Vagina (tissue), 2 donors: ENCODE data around the gene DLX6. TPM values are rescaled to one million over a fixed set of nuclear protein-coding genes. Genes with fewer than 3 reads are reported as not detected.
A peak's percentile ranks its signal among the peaks of the same experiment; 100 is the strongest.

Experiments used
- DNase-seq, 2 donors: peaks; one replicate each; pipeline ENCODE4 v3.0.0-alpha.2; 2017; ENCODE audit errors: extremely low spot score in 2 of 2
- H3K27ac ChIP-seq: fragments of 200-600 bp; sonication (generic); one replicate; pipeline ENCODE4 v1.5.1; 2019
- H3K27me3 ChIP-seq: fragments of 200-600 bp; sonication (generic); one replicate; pipeline ENCODE4 v1.5.1; 2019
- H3K36me3 ChIP-seq, 2 donors: fragments of 200-600 bp; sonication (generic); one replicate each; pipeline ENCODE4 v1.5.1; 2017 to 2019
- H3K4me1 ChIP-seq: fragments of 200-600 bp; sonication (generic); one replicate; pipeline ENCODE4 v1.5.1; 2019
- H3K4me3 ChIP-seq, 2 donors: fragments of 200-600 bp; sonication (generic); 1 replicate in 1 of 2; 2 replicates in 1 of 2; pipeline ENCODE4 v1.5.1; 2016 to 2019
- H3K9me3 ChIP-seq: fragments of 200-600 bp; sonication (generic); one replicate; pipeline ENCODE4 v1.5.1; 2019
- CTCF ChIP-seq, 3 experiments: fragments of 450-650 bp in 2 of 3; fragments of 200-600 bp in 1 of 3; sonication (generic) in 1 of 3; IDR thresholded peaks; one replicate each; pipeline ENCODE4 v1.5.1; 2017 to 2019; ENCODE audit warnings: antibody characterized with exemption in 3 of 3, mild to moderate bottlenecking in 2 of 3, moderate library complexity in 2 of 3
- POLR2A ChIP-seq, 2 donors: fragments of 450-650 bp; IDR thresholded peaks; one replicate each; pipeline ENCODE4 v1.6.1; 2017; ENCODE audit warnings: antibody characterized with exemption in 2 of 2, mild to moderate bottlenecking in 2 of 2, moderate library complexity in 2 of 2
- POLR2AphosphoS5 ChIP-seq, 2 donors: sonication (generic); formaldehyde crosslinking; IDR thresholded peaks; one replicate each; pipeline ENCODE4 v1.9.0; 2017; ENCODE audit warnings: antibody characterized with exemption in 2 of 2, mild to moderate bottlenecking in 2 of 2, low read depth in 1 of 2; ENCODE audit not compliant: insufficient read depth in 1 of 2
- intact Hi-C: fragments of 100-400 bp; cut with DNase I; formaldehyde crosslinking; loops from one replicate; pipeline ENCODE4 v1.15.1; 2023
- total RNA-seq: library from RNA; depleted of rRNA; stranded (reverse); fragments of >200 nt; gene quantifications from one replicate; pipeline ENCODE4 v1.2.3, GENCODE V29; 2016

DLX6 gene
- total RNA-seq, 1 donor from 2014 or later, result not detected

DNA sequence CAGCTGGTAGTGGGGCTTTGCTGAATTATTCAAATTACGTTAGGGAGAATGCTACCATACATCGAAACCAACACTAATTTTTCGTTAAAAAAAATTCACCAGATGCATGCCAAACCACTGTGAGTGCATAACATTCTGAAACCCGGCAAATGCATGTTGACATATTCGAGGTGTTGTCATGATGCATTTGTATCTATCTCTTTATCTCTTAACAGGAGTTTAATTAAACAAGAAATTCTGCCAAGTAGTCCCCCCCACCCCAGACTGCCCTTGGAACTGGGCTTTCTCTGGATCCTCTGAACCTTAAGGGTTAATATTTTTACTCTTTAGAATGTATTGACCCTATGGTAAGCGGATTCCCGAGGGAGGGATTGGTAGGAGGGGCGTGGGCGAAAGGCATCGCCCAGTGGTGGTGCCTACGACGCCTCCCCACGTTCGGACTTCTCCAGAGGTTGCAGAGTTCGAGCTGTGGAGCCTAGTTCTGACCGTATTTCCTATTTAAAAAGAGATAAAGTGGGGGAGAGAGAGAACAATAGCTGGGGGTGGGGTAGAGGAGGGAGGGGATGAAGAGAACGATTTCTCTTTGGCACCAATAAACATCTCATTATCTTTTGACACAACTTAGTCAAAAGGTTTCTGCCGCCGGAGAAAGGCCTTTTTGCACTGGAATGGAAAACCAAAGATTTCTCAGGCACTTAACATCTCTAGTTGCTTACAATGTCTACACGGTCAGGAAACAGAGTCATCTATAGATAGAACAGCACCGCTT lies 7.2 kb downstream of the DLX6 start:
- Histone ChIP-seq H3K27ac (no peak overlapping the region), H3K27me3 (peaks cover 11% of the 10 kb centered on the region), H3K9me3 (no peaks in the 10 kb centered on the region), H3K4me1 (peaks cover 15% of the 10 kb centered on the region), H3K36me3 (no peaks in the 10 kb centered on the region), H3K4me3 (no peak overlapping the region)
- no peak for DNase-seq
- intact Hi-C loops, result no loop called here
- TF ChIP-seq POLR2AphosphoS5 (IDR thresholded peaks at IDR 0.05; ENCODE audit: insufficient read depth in 1 of 2, low read depth in 1 of 2) (no peak), CTCF (IDR thresholded peaks at IDR 0.05) (no peak), POLR2A (IDR thresholded peaks at IDR 0.05) (no peak)

GRCh38 chr7:97013134-97013844 lies 7.9 kb downstream of the DLX6 start:
- no peaks in the 10 kb centered on the region for H3K36me3 ChIP-seq
- intact Hi-C loops, result no loop called here
- peaks cover 16% of the 10 kb centered on the region for H3K4me1 ChIP-seq
- peaks cover 11% of the 10 kb centered on the region for H3K27me3 ChIP-seq
- no peaks in the 10 kb centered on the region for H3K9me3 ChIP-seq
- no peak for TF ChIP-seq POLR2AphosphoS5 (IDR thresholded peaks at IDR 0.05; ENCODE audit: insufficient read depth in 1 of 2, low read depth in 1 of 2)
- no peak for TF ChIP-seq POLR2A (IDR thresholded peaks at IDR 0.05)
- TF ChIP-seq CTCF (IDR thresholded peaks at IDR 0.05), result no peak
- no peak overlapping the region for H3K4me3 ChIP-seq
- H3K27ac ChIP-seq, result no peak overlapping the region
- peak in 1 of 2 donors; percentile 70 for DNase-seq

DNA sequence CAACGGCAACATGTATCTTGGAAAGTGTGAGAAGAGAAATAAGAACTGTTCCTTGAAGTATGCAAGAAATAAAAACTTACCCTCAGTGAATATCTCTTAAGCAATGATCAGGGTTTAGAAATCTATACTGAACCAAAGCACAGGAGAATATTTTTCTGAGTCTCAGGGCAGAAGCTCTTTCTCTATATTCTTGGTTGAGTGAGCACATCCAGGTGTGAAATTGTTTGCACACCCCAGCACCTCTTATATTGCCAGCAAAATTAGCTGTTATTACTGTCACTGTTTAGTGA lies 8.4 kb downstream of the DLX6 start:
- H3K4me1 ChIP-seq, result peaks cover 16% of the 10 kb centered on the region
- no peak for DNase-seq
- intact Hi-C loops, result no loop called here
- peaks cover 11% of the 10 kb centered on the region for H3K27me3 ChIP-seq
- no peak overlapping the region for H3K27ac ChIP-seq
- no peaks in the 10 kb centered on the region for H3K36me3 ChIP-seq
- H3K4me3 ChIP-seq, result no peak overlapping the region
- TF ChIP-seq CTCF (IDR thresholded peaks at IDR 0.05) (no peak), POLR2AphosphoS5 (IDR thresholded peaks at IDR 0.05; ENCODE audit: insufficient read depth in 1 of 2, low read depth in 1 of 2) (no peak), POLR2A (IDR thresholded peaks at IDR 0.05) (no peak)
- H3K9me3 ChIP-seq, result no peaks in the 10 kb centered on the region

DNA sequence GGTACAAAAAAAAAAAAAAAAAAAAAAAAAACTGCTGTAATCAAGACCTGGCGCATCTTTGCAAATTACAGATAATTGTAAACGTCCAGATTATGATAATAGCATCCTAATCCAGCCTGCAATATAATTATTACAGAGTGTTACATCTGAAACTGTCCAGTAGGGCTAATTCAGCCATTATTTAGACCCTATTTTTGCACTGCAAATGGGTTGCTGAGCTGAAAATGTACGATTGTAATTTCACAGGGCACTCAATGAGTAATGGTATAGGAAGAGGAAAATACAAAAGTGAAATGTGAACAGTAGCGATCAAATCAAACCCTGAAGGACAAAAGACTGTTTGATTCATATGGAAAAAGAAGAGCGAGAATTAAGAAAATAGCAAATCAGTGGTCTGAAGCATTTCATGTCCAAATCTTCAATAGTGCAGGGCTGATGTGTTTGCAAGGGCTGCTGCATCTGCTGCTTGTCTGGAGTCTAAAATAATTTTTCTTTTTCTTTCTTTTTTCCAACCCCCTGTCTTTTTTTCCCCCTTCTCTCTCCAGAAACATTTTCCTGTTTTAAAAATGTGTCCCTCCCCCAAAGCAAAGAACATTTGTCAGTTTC lies 8.9 kb downstream of the DLX6 start:
- Histone ChIP-seq H3K27ac (no peak overlapping the region), H3K4me1 (peaks cover 16% of the 10 kb centered on the region), H3K36me3 (no peaks in the 10 kb centered on the region), H3K4me3 (no peak overlapping the region), H3K27me3 (peaks cover 11% of the 10 kb centered on the region), H3K9me3 (no peaks in the 10 kb centered on the region)
- DNase-seq, result no peak
- intact Hi-C loops, result no loop called here
- TF ChIP-seq POLR2AphosphoS5 (IDR thresholded peaks at IDR 0.05; ENCODE audit: insufficient read depth in 1 of 2, low read depth in 1 of 2) (no peak), POLR2A (IDR thresholded peaks at IDR 0.05) (no peak), CTCF (IDR thresholded peaks at IDR 0.05) (no peak)

DNA sequence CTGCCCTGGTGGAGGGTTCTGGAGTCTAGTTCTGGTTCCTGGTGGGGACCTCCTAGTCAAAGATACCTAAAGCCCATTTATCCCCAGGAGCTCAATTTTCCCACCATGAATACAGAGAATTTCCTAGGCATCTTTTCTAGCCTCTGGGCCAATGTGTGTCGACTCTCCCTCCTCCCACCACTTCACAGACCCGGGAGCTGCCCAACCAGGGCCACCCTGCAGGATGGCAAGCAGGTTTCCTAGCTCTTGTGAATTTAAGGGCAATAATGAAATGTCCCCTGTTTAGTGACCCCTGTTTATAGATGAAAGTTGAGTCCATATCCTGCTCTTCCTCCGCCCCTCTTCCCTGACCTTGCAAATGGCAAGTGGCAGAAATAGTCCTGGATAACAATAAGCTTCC lies 9.9 kb downstream of the DLX6 start:
- no peaks in the 10 kb centered on the region for H3K36me3 ChIP-seq
- peaks cover 11% of the 10 kb centered on the region for H3K27me3 ChIP-seq
- TF ChIP-seq POLR2A (IDR thresholded peaks at IDR 0.05) (no peak), POLR2AphosphoS5 (IDR thresholded peaks at IDR 0.05; ENCODE audit: insufficient read depth in 1 of 2, low read depth in 1 of 2) (no peak), CTCF (IDR thresholded peaks at IDR 0.05) (no peak)
- H3K9me3 ChIP-seq, result no peaks in the 10 kb centered on the region
- DNase-seq, result no peak
- intact Hi-C loops, result no loop called here
- peaks cover 16% of the 10 kb centered on the region for H3K4me1 ChIP-seq
- H3K4me3 ChIP-seq, result no peak overlapping the region
- H3K27ac ChIP-seq, result no peak overlapping the region
